Activated CD8-positive, alpha-beta memory T cell treated with anti-CD3 and anti-CD28 coated beads for 24 hours (primary cell): ENCODE measurements around the gene CHN2.

Experiments
- DNase-seq: peaks from one replicate; pipeline ENCODE4 v3.0.0-alpha.2; 2020

Gene CHN2

GRCh38 chr7:29447828-29448227, 253.3 kb downstream of the CHN2 start:
- DNase-seq, result no peak

DNA sequence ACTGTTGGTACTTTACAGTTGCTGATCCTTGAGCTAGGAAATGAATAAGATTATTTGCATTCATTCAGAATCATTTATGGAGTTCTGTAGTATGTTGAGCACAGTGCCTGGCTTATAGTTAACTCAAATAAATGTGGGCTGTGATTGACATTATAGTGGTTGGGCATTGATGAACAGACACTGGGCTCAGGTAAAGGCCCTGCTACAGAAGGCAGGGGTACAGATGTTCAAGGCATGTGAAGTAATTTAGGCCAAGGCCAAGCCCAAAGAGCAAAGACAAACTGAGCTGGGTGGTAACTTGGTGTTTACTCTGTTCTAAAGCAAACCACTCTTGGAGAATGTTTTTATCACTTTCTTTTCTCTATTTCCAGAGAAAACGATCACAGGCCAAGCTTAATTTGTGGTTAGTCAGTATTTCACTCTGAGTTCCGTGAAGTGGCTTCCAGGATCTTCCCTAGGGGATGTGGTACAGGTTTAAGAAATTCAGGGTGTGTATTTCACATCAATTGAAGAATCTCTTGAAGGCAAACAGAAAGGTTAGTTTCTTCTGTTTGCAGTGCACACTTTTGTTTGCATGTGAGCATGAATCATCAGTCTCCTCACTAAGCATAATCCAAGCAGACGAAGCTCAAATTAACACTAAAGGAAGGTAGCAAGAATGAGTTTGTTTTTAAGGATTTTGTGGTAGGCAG, 255.1 kb downstream of the CHN2 start:
- DNase-seq, result no peak

DNA sequence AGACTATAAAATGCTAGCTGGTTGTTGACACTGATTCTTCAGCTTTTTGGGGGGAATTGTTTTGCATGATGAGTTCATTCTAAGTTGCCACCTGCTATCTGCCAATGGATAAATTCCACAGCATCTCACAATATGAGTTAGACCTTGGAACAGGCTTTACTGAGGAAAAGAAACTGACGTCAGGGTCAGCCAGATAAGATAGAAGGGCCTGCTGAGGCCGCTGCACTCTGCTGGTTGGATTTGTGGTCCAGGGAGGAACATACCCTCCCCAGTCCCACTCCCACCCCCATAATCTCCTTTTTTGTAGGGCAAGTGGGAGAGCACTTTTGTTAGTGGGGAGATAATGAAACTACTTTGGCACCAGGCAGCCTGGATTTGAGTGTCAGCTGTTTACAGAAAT, 258.4 kb downstream of the CHN2 start:
- DNase-seq, result no peak

GRCh38 chr7:29454464-29454863, 259.9 kb downstream of the CHN2 start:
- no peak for DNase-seq

DNA sequence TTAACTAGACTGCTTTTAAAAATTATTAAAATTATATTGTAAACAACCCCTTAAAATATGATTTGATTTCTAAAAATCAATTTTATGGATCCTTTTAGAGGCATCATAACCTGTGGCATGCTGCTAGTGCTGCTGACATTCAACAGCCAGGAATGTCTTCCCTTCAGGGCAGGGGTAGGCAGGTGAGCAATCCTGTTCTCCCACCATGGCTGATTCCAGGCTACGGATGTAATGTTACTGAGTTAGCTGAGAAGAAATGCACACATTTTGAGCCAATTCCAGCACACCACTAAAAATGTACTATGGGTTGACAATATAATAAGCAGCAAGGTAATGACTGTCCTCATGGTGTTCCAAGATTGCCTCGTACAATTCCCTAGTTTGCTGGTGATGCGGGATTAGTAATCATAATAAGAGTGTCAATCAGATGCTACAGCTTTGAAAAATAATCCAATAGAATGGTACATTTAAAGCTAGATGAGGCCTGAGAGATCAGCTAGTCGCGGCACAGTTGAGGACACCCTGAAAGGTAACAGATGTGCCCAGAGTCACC, 260.4 kb downstream of the CHN2 start:
- DNase-seq, result no peak

DNA sequence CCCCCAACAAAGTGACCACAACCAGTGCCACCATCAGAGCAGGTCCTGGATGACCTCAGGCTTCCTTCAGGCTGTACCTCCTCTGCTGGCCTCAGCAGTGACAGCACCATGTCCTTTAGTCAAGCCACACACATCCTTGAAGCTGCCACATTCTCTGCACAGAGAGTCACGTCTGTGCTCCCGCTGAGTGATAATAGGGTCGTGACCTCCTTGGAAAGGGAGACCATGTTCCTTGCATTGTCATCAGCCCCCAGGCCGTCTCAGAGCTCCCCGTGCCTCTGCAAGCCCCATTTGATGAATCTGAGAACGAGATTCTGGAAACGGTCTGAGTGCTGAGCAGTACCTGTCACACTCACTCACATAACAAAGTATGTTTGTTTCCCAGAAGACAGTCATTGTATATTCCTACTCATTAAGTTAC, 262.6 kb downstream of the CHN2 start:
- no peak for DNase-seq

- no peak for DNase-seq
Observed at GRCh38 chr7:29457565-29458011, 263.0 kb downstream of the CHN2 start.

- DNase-seq, result no peak
Observed at GRCh38 chr7:29458933-29459332, 264.4 kb downstream of the CHN2 start.

- no peak for DNase-seq
Observed at GRCh38 chr7:29459589-29459988, 265.0 kb downstream of the CHN2 start.

GRCh38 chr7:29461996-29462395, 267.4 kb downstream of the CHN2 start:
- no peak for DNase-seq

GRCh38 chr7:29463504-29464158, 269.1 kb downstream of the CHN2 start:
- DNase-seq, result no peak

- no peak for DNase-seq
Observed at GRCh38 chr7:29464753-29465152, 270.2 kb downstream of the CHN2 start.

GRCh38 chr7:29467193-29467926, 272.8 kb downstream of the CHN2 start:
- DNase-seq, result no peak

DNA sequence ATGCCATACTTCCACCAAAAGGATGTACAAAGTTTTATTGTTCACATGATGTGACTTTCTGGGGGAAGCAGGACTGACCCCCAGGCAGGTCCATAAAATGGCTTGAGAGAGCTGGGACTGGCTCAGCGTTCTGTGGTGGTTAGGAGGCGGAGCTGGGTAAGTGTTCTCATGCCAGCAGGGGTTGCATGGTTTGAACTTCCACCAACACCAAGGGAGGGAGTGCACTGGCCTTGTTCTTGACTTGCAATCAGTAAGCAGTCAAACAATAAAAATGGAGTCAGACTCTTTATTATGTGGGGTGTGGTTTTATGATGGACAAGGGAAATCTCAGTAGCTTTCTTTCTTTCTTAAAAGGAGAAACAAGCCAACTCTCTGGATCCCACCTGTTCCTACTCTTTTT, 273.6 kb downstream of the CHN2 start:
- no peak for DNase-seq

DNA sequence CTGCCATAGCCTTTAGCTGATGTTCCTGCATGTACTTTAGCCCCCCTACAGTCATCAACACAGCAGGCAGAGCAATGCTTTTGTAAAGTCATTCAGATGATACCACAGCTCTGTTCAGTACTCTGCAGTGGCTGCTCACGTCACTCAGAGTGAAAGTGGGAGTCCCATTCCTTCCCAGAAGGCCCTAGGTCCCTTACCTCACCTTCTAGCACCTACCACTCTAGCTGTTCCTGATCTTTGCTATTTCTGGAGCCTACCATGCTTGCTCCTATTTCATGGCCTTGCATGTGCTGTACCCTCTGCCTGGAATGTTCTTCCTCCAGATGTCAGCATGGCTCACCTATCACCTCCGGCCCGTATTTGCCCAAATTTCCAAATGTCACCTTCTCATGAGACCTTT, 274.7 kb downstream of the CHN2 start:
- no peak for DNase-seq

- no peak for DNase-seq
Observed at GRCh38 chr7:29469976-29470557, 275.5 kb downstream of the CHN2 start.

- DNase-seq, result no peak
Observed at GRCh38 chr7:29471444-29472138, 277.0 kb downstream of the CHN2 start.

DNA sequence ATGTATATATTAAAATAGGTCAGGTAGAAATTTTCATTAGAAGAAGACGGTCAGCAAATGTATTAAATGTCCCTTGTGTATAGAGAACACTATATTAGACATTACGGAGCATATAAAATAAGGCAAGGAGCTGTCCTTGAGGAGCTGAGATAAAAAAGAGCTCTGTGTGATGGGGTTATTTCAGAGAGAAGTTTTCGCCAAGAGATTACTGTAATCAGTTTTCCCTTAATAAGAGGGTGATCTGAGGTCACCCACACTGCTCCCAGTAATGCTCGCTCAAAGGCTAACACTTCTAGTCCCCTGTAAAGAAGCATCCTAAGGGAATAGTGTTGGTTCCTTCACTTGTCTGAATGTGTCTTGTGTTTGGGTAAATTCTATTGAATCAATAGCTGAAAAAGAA, 282.3 kb downstream of the CHN2 start:
- no peak for DNase-seq

GRCh38 chr7:29478226-29478625, 283.7 kb downstream of the CHN2 start:
- no peak for DNase-seq

- DNase-seq, result no peak
Observed at GRCh38 chr7:29478687-29479240, 284.2 kb downstream of the CHN2 start.

DNA sequence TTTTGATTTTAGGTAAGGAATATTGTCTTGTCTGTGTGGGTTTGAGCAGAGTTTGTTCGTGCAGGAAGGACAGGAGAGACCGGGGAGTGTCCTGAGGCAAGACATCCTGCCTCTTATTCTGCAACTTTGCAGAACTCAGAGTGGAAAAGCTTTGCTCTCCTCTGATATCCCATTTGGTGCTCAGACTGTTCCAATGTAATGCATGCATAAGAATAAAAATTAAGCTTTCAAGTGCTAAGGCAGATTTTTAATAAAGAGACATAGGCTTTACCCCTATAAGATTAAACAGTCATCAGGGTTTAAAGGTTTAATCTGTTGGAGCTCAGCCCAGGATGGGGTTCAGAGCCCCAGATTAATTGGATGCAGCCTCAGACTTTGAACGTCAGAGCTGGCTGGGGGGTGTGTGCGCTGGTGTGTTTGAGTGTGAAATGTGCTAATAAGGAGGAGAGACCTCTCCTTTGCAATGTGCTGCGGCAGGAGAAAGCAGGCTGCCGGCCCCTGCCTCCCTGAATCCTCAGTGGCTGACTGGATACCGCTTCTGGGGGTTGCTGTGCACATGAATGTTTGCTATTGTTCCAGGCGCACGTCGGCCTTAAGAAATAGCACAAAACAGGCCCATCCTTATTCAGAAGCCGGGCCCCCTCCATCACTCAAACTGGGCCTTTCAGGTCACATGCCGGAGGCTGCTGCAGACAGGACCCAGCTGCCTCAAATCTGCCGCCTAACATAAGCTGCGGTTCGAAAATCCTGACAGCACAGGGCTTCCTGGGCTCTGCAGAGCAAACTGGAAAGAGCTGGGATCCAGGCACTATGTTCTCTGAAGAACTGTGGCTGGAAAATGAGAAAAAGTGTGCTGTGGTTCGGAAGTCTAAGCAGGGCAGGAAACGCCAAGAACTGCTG, 285.0 kb downstream of the CHN2 start:
- no peak for DNase-seq
